ENCODE measurements around the gene USP2.

- TF ChIP-seq CTCF (IDR thresholded peaks at IDR 0.05; ENCODE audit: insufficient read depth, low read length) (no peak), SPI1 (IDR thresholded peaks at IDR 0.05; ENCODE audit: borderline replicate concordance, low read depth) (no peak), GABPA (IDR thresholded peaks at IDR 0.05; ENCODE audit: low read depth) (no peak)
Measured at GRCh38 chr11:119406005-119406404, 24.5 kb upstream of the USP2 start.

Measured in HL-60 (cell line).